ENCODE results near the gene OR2T2.
"Not testable (repeated sequence)": the region's sequence is repeated elsewhere in the genome, so short reads cannot be mapped to it uniquely, and the experiment has no call there.

DNA sequence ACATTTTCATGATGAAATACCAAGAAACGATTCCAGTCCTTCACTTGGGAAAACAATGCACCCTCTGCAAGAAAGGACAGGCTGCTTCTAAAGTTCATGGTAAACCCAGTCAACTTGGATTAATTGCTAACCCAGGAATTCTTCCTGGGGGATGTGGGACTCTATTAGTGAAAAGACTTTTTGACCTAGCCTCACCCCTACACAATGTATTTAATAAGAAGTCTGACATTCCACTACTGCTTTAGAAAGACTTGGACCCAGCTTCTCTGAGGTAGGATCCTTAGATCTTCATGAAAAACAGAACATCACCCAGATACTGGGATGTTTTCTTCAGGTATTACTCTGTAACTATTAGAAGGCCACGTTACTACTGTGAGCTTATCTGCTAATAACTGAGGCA is at the start of gene OR2T2:
- TF ChIP-seq, protein P1, sequence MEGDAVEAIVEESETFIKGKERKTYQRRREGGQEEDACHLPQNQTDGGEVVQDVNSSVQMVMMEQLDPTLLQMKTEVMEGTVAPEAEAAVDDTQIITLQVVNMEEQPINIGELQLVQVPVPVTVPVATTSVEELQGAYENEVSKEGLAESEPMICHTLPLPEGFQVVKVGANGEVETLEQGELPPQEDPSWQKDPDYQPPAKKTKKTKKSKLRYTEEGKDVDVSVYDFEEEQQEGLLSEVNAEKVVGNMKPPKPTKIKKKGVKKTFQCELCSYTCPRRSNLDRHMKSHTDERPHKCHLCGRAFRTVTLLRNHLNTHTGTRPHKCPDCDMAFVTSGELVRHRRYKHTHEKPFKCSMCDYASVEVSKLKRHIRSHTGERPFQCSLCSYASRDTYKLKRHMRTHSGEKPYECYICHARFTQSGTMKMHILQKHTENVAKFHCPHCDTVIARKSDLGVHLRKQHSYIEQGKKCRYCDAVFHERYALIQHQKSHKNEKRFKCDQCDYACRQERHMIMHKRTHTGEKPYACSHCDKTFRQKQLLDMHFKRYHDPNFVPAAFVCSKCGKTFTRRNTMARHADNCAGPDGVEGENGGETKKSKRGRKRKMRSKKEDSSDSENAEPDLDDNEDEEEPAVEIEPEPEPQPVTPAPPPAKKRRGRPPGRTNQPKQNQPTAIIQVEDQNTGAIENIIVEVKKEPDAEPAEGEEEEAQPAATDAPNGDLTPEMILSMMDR (IDR thresholded peaks at IDR 0.05), result not testable (repeated sequence)
- not testable (repeated sequence) for TF ChIP-seq POLR2A (IDR thresholded peaks at IDR 0.05)

All from lower leg skin (tissue), 3 donors.